Fibroblast of the aortic adventitia (primary cell): Measurements from ENCODE around the gene DLGAP1. TPM values are rescaled to one million over a fixed set of nuclear protein-coding genes. Genes with fewer than 3 reads are reported as not detected.
A peak's percentile ranks its signal among the peaks of the same experiment; 100 is the strongest.

Experiments
- DNase-seq: peaks from one replicate; pipeline ENCODE4 v3.0.0-alpha.2; 2010; ENCODE audit warnings: low read depth
- H3K4me3 ChIP-seq: 2 replicates; pipeline ENCODE4 v1.5.1; 2011; ENCODE audit warnings: low read depth, mild to moderate bottlenecking, control low read depth, low read length, moderate library complexity
- CTCF ChIP-seq: IDR thresholded peaks from 2 replicates; pipeline ENCODE4 v1.5.1; 2011; ENCODE audit warnings: mild to moderate bottlenecking, low read length, control low read depth, inconsistent platforms; ENCODE audit not compliant: insufficient read depth
- total RNA-seq: library from RNA; depleted of rRNA; stranded (reverse); fragments of >200 nt; gene quantifications from 2 replicates; pipeline ENCODE4 v1.2.3, GENCODE V29; 2012; ENCODE audit warnings: low replicate concordance

The DLGAP1 gene
- total RNA-seq, 1 donor: 1.4 TPM

DNA sequence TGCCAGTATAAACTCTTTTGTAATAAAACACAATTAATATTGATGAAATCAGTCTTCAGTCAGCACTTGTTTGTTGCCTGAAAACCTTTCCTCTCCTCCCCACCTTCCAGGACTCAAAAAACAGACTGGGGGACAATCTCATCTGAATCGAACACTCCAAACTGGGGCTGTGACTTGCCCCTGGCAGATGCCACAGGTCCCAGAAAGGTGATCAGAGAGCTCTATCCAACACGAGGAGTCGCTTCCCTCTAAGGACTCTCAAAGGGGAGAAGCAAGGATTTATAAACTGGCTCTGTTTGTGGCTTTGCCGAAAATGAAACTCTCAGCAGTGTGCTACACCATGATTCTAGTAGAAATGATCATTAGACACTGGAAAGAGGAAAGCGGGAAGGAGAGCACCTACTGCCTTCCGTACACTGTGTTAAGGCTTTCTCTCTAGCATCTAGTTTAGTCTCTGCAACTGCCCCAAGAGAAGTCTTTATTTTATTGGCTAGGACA lies 805.9 kb downstream of the DLGAP1 start:
- no peak for TF ChIP-seq CTCF
- DNase-seq: no peak
- H3K4me3 ChIP-seq: peak overlapping the region; percentile 44

DNA sequence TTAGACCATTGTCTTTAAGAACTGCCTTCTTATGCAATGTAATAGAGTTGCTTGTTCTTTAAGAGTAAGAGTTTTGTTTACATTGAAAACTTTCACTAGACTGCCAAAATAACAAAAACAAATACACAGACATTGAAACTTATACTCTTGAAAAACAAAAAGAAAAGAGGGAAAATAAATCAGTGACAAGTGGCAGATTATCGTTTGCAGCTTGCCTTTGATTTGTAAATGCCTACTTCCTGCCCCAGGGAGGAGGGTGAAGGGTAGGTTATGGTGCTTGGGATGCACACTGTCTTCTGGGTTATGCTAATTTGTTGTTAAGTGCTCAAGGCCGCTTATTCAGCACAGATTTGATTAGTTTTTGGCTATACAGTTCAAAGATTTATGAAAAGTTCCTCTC lies 806.5 kb downstream of the DLGAP1 start:
- TF ChIP-seq CTCF: no peak
- H3K4me3 ChIP-seq: no peak overlapping the region
- no peak for DNase-seq

DNA sequence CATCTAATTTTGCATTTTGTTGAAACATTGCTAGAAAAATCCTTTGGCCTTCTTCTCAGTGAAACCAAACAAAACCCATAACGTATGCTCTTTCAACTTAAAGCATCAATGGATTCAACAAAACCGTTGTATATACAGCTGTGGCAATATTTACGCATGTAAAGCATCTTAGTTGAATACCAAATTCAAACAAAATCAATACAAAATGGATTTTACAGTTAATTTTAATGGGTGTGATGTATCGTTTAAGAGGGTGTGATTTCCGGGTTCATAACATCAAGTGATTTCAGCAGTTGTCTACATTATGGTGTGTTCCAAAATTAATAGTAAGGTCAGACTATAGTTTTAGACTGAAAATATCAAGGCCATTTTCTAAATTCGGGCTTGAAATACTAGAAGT lies 806.9 kb downstream of the DLGAP1 start:
- no peak overlapping the region for H3K4me3 ChIP-seq
- TF ChIP-seq CTCF: no peak
- no peak for DNase-seq

DNA sequence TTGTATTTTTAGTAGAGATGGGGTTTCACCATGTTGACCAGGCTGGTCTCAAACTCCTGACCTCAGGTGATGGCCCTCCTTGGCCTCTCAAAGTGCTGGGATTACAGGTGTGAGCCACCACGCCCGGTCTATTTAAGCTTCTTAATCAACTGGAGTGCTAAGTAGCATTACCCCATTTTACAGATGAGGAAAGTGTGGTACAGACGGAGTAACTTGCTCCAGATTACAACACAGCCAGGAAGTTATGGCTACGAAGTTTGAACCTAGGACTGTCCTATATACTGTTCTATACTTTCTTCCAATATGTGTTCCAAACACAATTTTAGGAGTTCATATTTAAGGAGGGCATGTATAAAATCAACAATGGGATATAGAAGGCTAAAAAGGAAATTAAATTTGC lies 807.5 kb downstream of the DLGAP1 start:
- TF ChIP-seq CTCF: no peak
- no peak for DNase-seq
- no peak overlapping the region for H3K4me3 ChIP-seq

- H3K4me3 ChIP-seq: no peak overlapping the region
- no peak for DNase-seq
- TF ChIP-seq CTCF: no peak
These were observed 809.5 kb downstream of the DLGAP1 start for GRCh38 chr18:3645384-3646156.

- TF ChIP-seq CTCF: no peak
- no peak overlapping the region for H3K4me3 ChIP-seq
- no peak for DNase-seq
These were observed 820.7 kb downstream of the DLGAP1 start for GRCh38 chr18:3634250-3634939.
